Stimulated activated naive CD8-positive, alpha-beta T cell treated with anti-CD3 and anti-CD28 coated beads, Interleukin-15, amount 100 ng/mL, for 72 hours (primary cell): Measurements from ENCODE around the gene FAM229A.
"Not testable (repeated sequence)": the region's sequence is repeated elsewhere in the genome, so short reads cannot be mapped to it uniquely, and the experiment has no call there.

Source experiments
- ATAC-seq: fragments of 150-1000 bp; cut with Tn5 transposase; 2 replicates; pipeline ENCODE4 v1.10.0; 2021; ENCODE audit warnings: mild to moderate bottlenecking, moderate library complexity
- DNase-seq, 2 donors: peaks; one replicate each; pipeline ENCODE4 v3.0.0; 2021 to 2022
- H3K27ac Mint-ChIP-seq, 2 donors: one replicate each; pipeline ENCODE4 v1.8.0; 2022; ENCODE audit warnings: mild to moderate bottlenecking in 2 of 2, mixed read lengths in 2 of 2, moderate library complexity in 2 of 2
- H3K27me3 Mint-ChIP-seq: one replicate; pipeline ENCODE4 v1.8.0; 2022; ENCODE audit warnings: mixed read lengths
- H3K4me1 Mint-ChIP-seq: one replicate; pipeline ENCODE4 v1.8.0; 2022; ENCODE audit warnings: mild to moderate bottlenecking, mixed read lengths
- H3K4me3 Mint-ChIP-seq, 2 donors: one replicate each; pipeline ENCODE4 v1.8.0; 2022; ENCODE audit warnings: mild to moderate bottlenecking in 2 of 2, mixed read lengths in 2 of 2, moderate library complexity in 1 of 2
- H3K9me3 Mint-ChIP-seq, 2 donors: one replicate each; pipeline ENCODE4 v1.8.0; 2022; ENCODE audit warnings: mixed read lengths in 2 of 2

Gene FAM229A

GRCh38 chr1:32358435-32358834 is 3.9 kb downstream of the FAM229A start:
- no peak overlapping the region for H3K27ac Mint-ChIP-seq
- peaks cover 42% of the 10 kb centered on the region for H3K4me1 Mint-ChIP-seq
- H3K27me3 Mint-ChIP-seq: no peaks in the 10 kb centered on the region
- no peak for ATAC-seq
- no peak for DNase-seq
- no peaks in the 10 kb centered on the region for H3K9me3 Mint-ChIP-seq
- no peak overlapping the region for H3K4me3 Mint-ChIP-seq

GRCh38 chr1:32357614-32358013 is 4.7 kb downstream of the FAM229A start:
- H3K27me3 Mint-ChIP-seq: no peaks in the 10 kb centered on the region
- no peaks in the 10 kb centered on the region for H3K9me3 Mint-ChIP-seq
- peaks cover 46% of the 10 kb centered on the region for H3K4me1 Mint-ChIP-seq
- ATAC-seq (no peak), DNase-seq (no peak)
- no peak overlapping the region for H3K4me3 Mint-ChIP-seq
- no peak overlapping the region for H3K27ac Mint-ChIP-seq

DNA sequence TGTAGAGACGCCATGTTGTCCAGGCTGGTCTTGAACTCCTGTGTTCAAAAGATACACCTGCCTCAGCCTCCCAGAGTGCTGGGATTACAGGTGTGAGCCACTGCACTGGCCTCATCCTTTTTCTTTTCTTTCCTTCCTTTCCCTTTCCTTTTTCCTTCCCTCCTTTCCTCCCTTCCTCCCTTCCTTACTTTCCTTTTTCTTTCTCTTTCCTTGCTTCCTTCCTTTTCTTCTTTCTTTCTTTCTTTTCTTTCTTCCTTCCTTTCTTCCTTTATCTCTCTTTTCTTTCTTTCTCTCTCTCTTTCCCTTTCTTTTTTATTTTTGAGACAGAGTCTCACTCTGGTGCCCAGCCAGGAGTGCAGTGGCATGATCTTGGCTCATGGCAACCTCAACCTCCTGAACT is 5.8 kb downstream of the FAM229A start:
- no peak overlapping the region for H3K4me3 Mint-ChIP-seq
- no peak for DNase-seq
- peaks cover 43% of the 10 kb centered on the region for H3K4me1 Mint-ChIP-seq
- ATAC-seq: no peak
- peak overlapping the region in 1 of 2 donors; percentile 10 for H3K27ac Mint-ChIP-seq
- H3K27me3 Mint-ChIP-seq: no peaks in the 10 kb centered on the region
- no peaks in the 10 kb centered on the region for H3K9me3 Mint-ChIP-seq

GRCh38 chr1:32355778-32356177 is 6.5 kb downstream of the FAM229A start:
- peaks cover 42% of the 10 kb centered on the region for H3K4me1 Mint-ChIP-seq
- ATAC-seq, H3K9me3 Mint-ChIP-seq, DNase-seq, H3K4me3 Mint-ChIP-seq, H3K27me3 Mint-ChIP-seq, H3K27ac Mint-ChIP-seq: not testable (repeated sequence)

DNA sequence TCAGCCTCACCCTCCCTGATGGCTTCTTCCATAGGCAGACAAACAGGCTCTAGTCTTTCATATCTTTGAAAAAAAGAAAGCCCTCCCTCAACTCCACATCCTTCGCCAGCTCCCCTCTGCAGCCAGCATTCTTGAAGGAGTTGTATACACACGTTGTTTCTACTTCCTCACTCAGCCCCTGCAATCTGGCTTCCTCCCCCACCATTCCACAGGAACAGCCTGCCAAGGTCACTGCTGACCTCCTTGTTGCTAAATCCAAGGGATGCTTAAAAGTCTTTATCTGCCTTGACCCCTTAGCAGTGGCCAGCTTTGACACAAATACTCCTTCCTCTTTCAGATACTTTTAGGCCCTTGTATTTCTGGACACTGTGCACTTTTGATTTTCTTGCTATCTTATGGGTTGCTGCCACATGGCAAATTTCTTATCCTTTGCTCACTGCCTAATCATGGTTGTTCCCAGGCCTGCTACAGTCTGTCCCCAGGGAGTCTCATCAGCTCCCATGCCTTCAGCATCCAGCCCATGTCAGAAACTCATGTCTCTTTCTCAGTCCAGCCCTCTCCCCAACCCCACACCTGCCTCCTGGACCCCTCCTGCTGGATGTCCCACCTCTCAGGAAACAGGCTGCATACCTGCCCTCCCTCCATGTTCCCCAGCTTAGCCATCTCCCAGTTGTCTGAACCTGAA is 8.3 kb downstream of the FAM229A start:
- ATAC-seq: no peak
- Mint-ChIP-seq H3K4me1 (peaks cover 39% of the 10 kb centered on the region), H3K4me3 (no peak overlapping the region), H3K9me3 (no peaks in the 10 kb centered on the region), H3K27me3 (no peaks in the 10 kb centered on the region), H3K27ac (no peak overlapping the region)
- no peak for DNase-seq

DNA sequence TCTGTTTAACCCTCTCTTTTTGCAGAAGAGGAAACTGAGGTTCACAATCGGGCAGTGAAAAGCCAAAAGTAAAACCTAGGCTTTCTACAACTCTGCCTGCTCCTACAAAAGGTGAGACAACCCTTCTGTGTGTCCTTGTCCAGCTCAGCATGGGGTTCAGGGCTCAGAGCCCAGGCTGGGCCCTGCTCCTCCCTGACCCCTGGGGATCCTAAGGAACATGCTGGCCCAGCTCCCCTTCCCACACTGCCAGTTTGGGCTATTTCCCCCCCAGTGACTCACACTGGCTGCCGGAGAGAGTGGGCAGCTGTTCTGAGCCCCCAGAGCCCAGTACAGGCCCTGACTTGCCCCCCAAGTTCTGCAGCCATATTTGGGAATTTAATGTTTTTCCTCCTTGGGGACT is 8.9 kb downstream of the FAM229A start:
- Mint-ChIP-seq H3K27ac (peak overlapping the region in 1 of 2 donors; percentile 68), H3K4me1 (peaks cover 45% of the 10 kb centered on the region)

GRCh38 chr1:32352831-32353383 is 9.4 kb downstream of the FAM229A start:
- Mint-ChIP-seq H3K27me3 (peaks cover 7% of the 10 kb centered on the region), H3K9me3 (no peaks in the 10 kb centered on the region), H3K4me3 (peak overlapping the region; percentile 76 to 86), H3K27ac (peak overlapping the region in 1 of 2 donors; percentile 68), H3K4me1 (peaks cover 50% of the 10 kb centered on the region)
- DNase-seq (no peak), ATAC-seq (no peak)

More for the DNA sequence above, 8.9 kb downstream of the FAM229A start:
- peaks cover 1% of the 10 kb centered on the region for H3K27me3 Mint-ChIP-seq
- ATAC-seq: no peak
- no peaks in the 10 kb centered on the region for H3K9me3 Mint-ChIP-seq
- DNase-seq: no peak
- peak overlapping the region in 1 of 2 donors; percentile 33 for H3K4me3 Mint-ChIP-seq

GRCh38 chr1:32352239-32352745 is 10.0 kb downstream of the FAM229A start:
- H3K4me3 Mint-ChIP-seq: peak overlapping the region; percentile 76 to 86
- DNase-seq: no peak
- ATAC-seq: no peak
- peaks cover 8% of the 10 kb centered on the region for H3K27me3 Mint-ChIP-seq
- H3K4me1 Mint-ChIP-seq: peaks cover 46% of the 10 kb centered on the region
- H3K9me3 Mint-ChIP-seq: no peaks in the 10 kb centered on the region
- peak overlapping the region in 1 of 2 donors; percentile 35 for H3K27ac Mint-ChIP-seq

GRCh38 chr1:32351399-32352238 is 10.7 kb downstream of the FAM229A start:
- H3K4me3 Mint-ChIP-seq: peak overlapping the region; percentile 85 to 86
- H3K27ac Mint-ChIP-seq: peak overlapping the region in 1 of 2 donors; percentile 66
- DNase-seq: peak; percentile 85 to 92
- peaks cover 8% of the 10 kb centered on the region for H3K27me3 Mint-ChIP-seq
- H3K9me3 Mint-ChIP-seq: no peaks in the 10 kb centered on the region
- peak; percentile 96 for ATAC-seq
- H3K4me1 Mint-ChIP-seq: peaks cover 53% of the 10 kb centered on the region

- H3K4me1 Mint-ChIP-seq: peaks cover 60% of the 10 kb centered on the region
- peak overlapping the region; percentile 8 to 66 for H3K27ac Mint-ChIP-seq
- H3K9me3 Mint-ChIP-seq: no peaks in the 10 kb centered on the region
- ATAC-seq (peak; percentile 71), DNase-seq (peak; percentile 81 to 84)
- H3K27me3 Mint-ChIP-seq: peaks cover 8% of the 10 kb centered on the region
- peak overlapping the region; percentile 85 to 86 for H3K4me3 Mint-ChIP-seq
These were observed 11.4 kb downstream of the FAM229A start for GRCh38 chr1:32350785-32351398.

- no peak overlapping the region for H3K27ac Mint-ChIP-seq
- no peak overlapping the region for H3K4me3 Mint-ChIP-seq
- H3K27me3 Mint-ChIP-seq: peaks cover 8% of the 10 kb centered on the region
- H3K9me3 Mint-ChIP-seq: no peaks in the 10 kb centered on the region
- DNase-seq: no peak
- no peak for ATAC-seq
- peaks cover 72% of the 10 kb centered on the region for H3K4me1 Mint-ChIP-seq
These were observed 13.0 kb downstream of the FAM229A start for GRCh38 chr1:32349211-32349708.

GRCh38 chr1:32346532-32347157 is 15.6 kb downstream of the FAM229A start:
- DNase-seq (no peak), ATAC-seq (no peak)
- H3K27ac Mint-ChIP-seq: no peak overlapping the region
- no peak overlapping the region for H3K4me3 Mint-ChIP-seq
- H3K27me3 Mint-ChIP-seq: peaks cover 8% of the 10 kb centered on the region
- no peaks in the 10 kb centered on the region for H3K9me3 Mint-ChIP-seq
- H3K4me1 Mint-ChIP-seq: peaks cover 65% of the 10 kb centered on the region

- Mint-ChIP-seq H3K9me3 (no peaks in the 10 kb centered on the region), H3K27ac (peak overlapping the region in 1 of 2 donors; percentile 19), H3K4me3 (no peak overlapping the region), H3K4me1 (peaks cover 60% of the 10 kb centered on the region), H3K27me3 (peaks cover 8% of the 10 kb centered on the region)
- no peak for DNase-seq
- ATAC-seq: no peak
These were observed 16.9 kb downstream of the FAM229A start for GRCh38 chr1:32345289-32345827.

- H3K27me3 Mint-ChIP-seq: no peaks in the 10 kb centered on the region
- ATAC-seq (no peak), DNase-seq (no peak)
- H3K9me3 Mint-ChIP-seq: no peaks in the 10 kb centered on the region
- no peak overlapping the region for H3K27ac Mint-ChIP-seq
- H3K4me3 Mint-ChIP-seq: no peak overlapping the region
- H3K4me1 Mint-ChIP-seq: peaks cover 63% of the 10 kb centered on the region
These were observed 19.6 kb downstream of the FAM229A start for GRCh38 chr1:32342704-32343103.

DNA sequence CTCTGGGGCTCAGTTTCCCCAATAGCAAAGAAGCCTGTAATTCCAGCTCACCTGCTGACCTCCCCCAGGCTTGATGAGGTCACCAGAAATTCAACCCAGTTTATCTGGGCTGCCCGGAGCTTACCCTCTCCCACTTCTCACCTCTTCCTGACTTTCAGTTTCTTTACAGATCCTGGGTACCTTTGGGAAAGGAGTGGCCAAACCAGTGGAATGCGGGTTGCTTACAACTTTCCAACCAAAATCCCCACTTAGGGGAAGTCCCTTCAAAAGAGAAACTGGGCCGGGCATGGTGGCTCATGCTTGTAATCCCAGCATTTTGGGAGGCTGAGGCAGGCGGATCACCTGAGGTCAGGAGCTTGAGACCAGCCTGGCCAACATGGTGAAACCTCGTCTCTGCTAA is 20.3 kb downstream of the FAM229A start:
- Mint-ChIP-seq H3K27me3 (no peaks in the 10 kb centered on the region), H3K9me3 (no peaks in the 10 kb centered on the region), H3K4me3 (no peak overlapping the region), H3K27ac (no peak overlapping the region), H3K4me1 (peaks cover 67% of the 10 kb centered on the region)
- DNase-seq: no peak
- ATAC-seq: no peak
